ENCODE results near the gene CCL24.

GRCh38 chr7:75804705-75805104 is 8.9 kb downstream of the CCL24 start:
- TF ChIP-seq CTCF (IDR thresholded peaks at IDR 0.05) (no peak), POLR2AphosphoS5 (IDR thresholded peaks at IDR 0.05) (no peak)
